Naive thymus-derived CD4-positive, alpha-beta T cell (primary cell): Measurements from ENCODE around the gene TYRO3. TPM values are rescaled to one million over a fixed set of nuclear protein-coding genes. Genes with fewer than 3 reads are reported as not detected.

ENCODE experiments used
- ATAC-seq: fragments of 150-1000 bp; cut with Tn5 transposase; 2 replicates; pipeline ENCODE4 v1.10.0; 2021; ENCODE audit warnings: mild to moderate bottlenecking, moderate library complexity
- CTCF ChIA-PET: fragments of 350-600 bp; sonication (Branson Sonifier 250); formaldehyde crosslinking; loops from one replicate; lab custom pipeline; 2021; ENCODE audit warnings: antibody characterized with exemption; lab: Charles Lee
- POLR2A ChIA-PET: fragments of 350-600 bp; sonication (Branson Sonifier 250); formaldehyde crosslinking; loops from one replicate; lab custom pipeline; 2021; ENCODE audit warnings: antibody characterized with exemption, inconsistent platforms; lab: Charles Lee
- DNase-seq, 9 donors: peaks; one replicate each; pipeline versions ENCODE4 v3.0.0 to v3.0.0-alpha.2; 2020 to 2022; ENCODE audit warnings: mixed read lengths in 1 of 9
- H3K27ac ChIP-seq: one replicate; pipeline ENCODE4 v1.7.0; 2013; ENCODE audit warnings: mild to moderate bottlenecking, low read depth, low read length, moderate library complexity
- H3K27me3 ChIP-seq, 2 donors: one replicate each; pipeline ENCODE4 v1.7.0; 2013; ENCODE audit warnings: low read length in 2 of 2, mild to moderate bottlenecking in 2 of 2, moderate library complexity in 2 of 2; ENCODE audit not compliant: control insufficient read depth in 2 of 2, insufficient read depth in 2 of 2
- H3K36me3 ChIP-seq, 3 experiments: 1 replicate in 2 of 3; 2 replicates in 1 of 3; pipeline ENCODE4 v1.7.0; 2013; ENCODE audit warnings: low read length in 3 of 3, mild to moderate bottlenecking in 3 of 3, moderate library complexity in 1 of 3; ENCODE audit not compliant: insufficient read depth in 3 of 3, control insufficient read depth in 2 of 3
- H3K4me1 ChIP-seq, 2 donors: one replicate each; pipeline ENCODE4 v1.7.0; 2013; ENCODE audit warnings: low read length in 2 of 2, mild to moderate bottlenecking in 2 of 2, moderate library complexity in 1 of 2; ENCODE audit not compliant: control insufficient read depth in 2 of 2, insufficient read depth in 2 of 2
- H3K4me3 ChIP-seq: 2 replicates; pipeline ENCODE4 v1.7.0; 2013; ENCODE audit warnings: mild to moderate bottlenecking, low read length
- H3K9me3 ChIP-seq, 3 experiments: 1 replicate in 2 of 3; 2 replicates in 1 of 3; pipeline ENCODE4 v1.7.0; 2013; ENCODE audit warnings: low read length in 3 of 3; ENCODE audit not compliant: control insufficient read depth in 2 of 3
- H3K27ac Mint-ChIP-seq, 9 donors: one replicate each; pipeline ENCODE4 v1.8.0; 2020 to 2022; ENCODE audit warnings: mixed read lengths in 9 of 9, mild to moderate bottlenecking in 8 of 9, moderate library complexity in 5 of 9, inconsistent platforms in 2 of 9
- H3K27me3 Mint-ChIP-seq, 5 donors: one replicate each; pipeline ENCODE4 v1.8.0; 2021 to 2022; ENCODE audit warnings: mixed read lengths in 5 of 5, mild to moderate bottlenecking in 1 of 5
- H3K36me3 Mint-ChIP-seq, 5 donors: one replicate each; pipeline ENCODE4 v1.8.0; 2020 to 2022; ENCODE audit warnings: mixed read lengths in 5 of 5, mild to moderate bottlenecking in 3 of 5, inconsistent platforms in 1 of 5
- H3K4me1 Mint-ChIP-seq, 7 donors: one replicate each; pipeline ENCODE4 v1.8.0; 2020 to 2022; ENCODE audit warnings: mixed read lengths in 7 of 7, mild to moderate bottlenecking in 3 of 7, inconsistent platforms in 1 of 7
- H3K4me3 Mint-ChIP-seq, 10 donors: one replicate each; pipeline ENCODE4 v1.8.0; 2020 to 2022; ENCODE audit warnings: mild to moderate bottlenecking in 10 of 10, mixed read lengths in 10 of 10, moderate library complexity in 6 of 10, inconsistent platforms in 2 of 10
- H3K9me3 Mint-ChIP-seq, 11 donors: one replicate each; pipeline ENCODE4 v1.8.0; 2020 to 2022; ENCODE audit warnings: mixed read lengths in 11 of 11, mild to moderate bottlenecking in 4 of 11, inconsistent platforms in 1 of 11, moderate library complexity in 1 of 11
- intact Hi-C, 2 donors: fragments of 100-400 bp; cut with micrococcal nuclease; formaldehyde crosslinking; loops; one replicate each; pipeline ENCODE4 v1.15.1; 2023
- polyA plus RNA-seq, 2 donors: library from polyadenylated mRNA; unstranded; fragments of 300-500 nt; fragmentation: Illumina TruSeq; gene quantifications; one replicate each; pipeline ENCODE4 v1.2.3, GENCODE V29; 2021
- total RNA-seq, 6 experiments: library from RNA in 5 of 6; stranded (reverse) in 5 of 6; gene quantifications; 1 replicate in 5 of 6; 2 replicates in 1 of 6; pipeline ENCODE4 v1.2.3 and lab custom pipeline; 2021 to 2026

The TYRO3 gene
- 1 to 10 TPM in 1 of 5 experiments, under 1 TPM in 3, not detected in 1; 0.24 to 1.4 (median 0.33) TPM for total RNA-seq
- polyA plus RNA-seq, result not detected
- 1.1 reads per million for total RNA-seq (lab: John Stamatoyannopoulos, UW)

DNA sequence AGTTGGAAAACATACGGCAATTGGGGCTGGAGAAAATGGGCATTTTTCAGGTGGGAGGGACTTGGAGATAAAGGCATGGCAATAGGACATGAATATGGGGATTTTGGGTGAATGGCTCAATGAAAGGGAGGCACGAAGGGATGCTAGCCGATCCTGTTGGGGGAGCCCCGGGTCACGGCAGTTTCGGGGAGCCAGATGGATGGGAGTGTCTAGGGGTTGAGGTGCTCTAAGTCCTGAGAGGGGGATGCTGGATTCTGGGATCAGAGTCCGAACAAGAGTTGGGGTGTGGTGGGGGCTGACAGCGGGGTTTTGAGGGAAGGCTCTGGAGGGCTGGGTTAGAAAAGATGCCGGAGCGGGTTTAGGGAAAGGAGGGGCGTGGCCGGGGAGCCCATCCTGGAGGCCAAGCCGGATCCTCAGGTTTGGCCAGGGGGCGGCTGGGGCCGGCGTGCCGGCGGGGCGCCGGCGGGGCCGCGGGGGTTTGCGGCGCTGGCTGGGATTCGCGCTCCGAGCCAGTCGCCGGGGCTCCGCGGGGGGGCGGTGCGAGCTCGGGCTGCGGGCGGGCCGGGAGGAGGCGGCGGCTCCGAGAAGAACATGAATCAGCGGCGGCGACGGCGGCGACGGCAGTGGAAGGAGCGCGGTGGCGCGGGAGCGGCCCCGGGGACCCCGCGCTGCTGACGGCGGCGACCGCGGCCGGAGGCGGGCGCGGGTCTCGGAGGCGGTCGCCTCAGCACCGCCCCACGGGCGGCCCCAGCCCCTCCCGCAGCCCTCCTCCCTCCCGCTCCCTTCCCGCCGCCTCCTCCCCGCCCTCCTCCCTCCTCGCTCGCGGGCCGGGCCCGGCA is at the start of gene TYRO3:
Gene TYRO3, plus strand, starts transcription at position 813 of the 839 bp plus-strand sequence. CDS start 46 bp downstream, outside the sequence.
- POLR2A ChIA-PET, result interaction anchor here (1.3 to 1.7 kb wide), 2 partner anchors 14 to 101 kb away, joined by 4 to 10 read pairs; partner anchors contain the start of genes MGA and RPAP1
- Mint-ChIP-seq H3K4me3 (peak within 1 kb of the TSS; percentile 86 to 93 (median 89)), H3K27ac (peak within 1 kb of the TSS; percentile 53 to 95 (median 79)), H3K4me1 (peaks cover 14 to 24% (median 20%) of the 10 kb centered on the region in 7 donors), H3K27me3 (peaks cover 0 to 55% (median 19%) of the 10 kb centered on the region in 5 donors), H3K36me3 (peaks cover 0 to 1% (median 0%) of the 10 kb centered on the region in 5 donors), H3K9me3 (no peaks in the 10 kb centered on the region)
- H3K9me3 ChIP-seq, result no peaks in the 10 kb centered on the region
- intact Hi-C loops, result loop anchor here (1.0 to 10.0 kb wide), 11 partner anchors 14 to 499 kb away; partner anchors contain the start of genes RPAP1 (in 2 of the 2), ITPKA (in 1 of the 2), JMJD7 (in 1 of the 2) and MAPKBP1 (in 1 of the 2)
- peak within 1 kb of the TSS; percentile 35 for H3K4me3 ChIP-seq
- CTCF ChIA-PET, result interaction anchor here (0.6 to 1.8 kb wide), 8 partner anchors 10 to 525 kb away, joined by 3 to 9 read pairs (median 4); partner anchors contain the start of gene MAPKBP1
- ATAC-seq, result peak; percentile 69
- no peak within 1 kb of the TSS for H3K27ac ChIP-seq
- peaks cover 3 to 6% of the 10 kb centered on the region in 2 donors for H3K27me3 ChIP-seq
- DNase-seq, result peak; percentile 44 to 81 (median 55)
- peaks cover 15 to 19% of the 10 kb centered on the region in 2 donors for H3K4me1 ChIP-seq
- no peaks in the 10 kb centered on the region for H3K36me3 ChIP-seq

GRCh38 chr15:41510728-41511127 is 48.3 kb upstream of the TYRO3 start:
- ATAC-seq (no peak), DNase-seq (no peak)
- CTCF ChIA-PET, result no interaction called here
- intact Hi-C loops, result no loop called here
- Histone ChIP-seq H3K9me3 (no peaks in the 10 kb centered on the region), H3K36me3 (no peaks in the 10 kb centered on the region), H3K4me3 (no peak overlapping the region), H3K27ac (no peak overlapping the region), H3K4me1 (peaks cover 9 to 22% of the 10 kb centered on the region in 2 donors), H3K27me3 (peaks cover 8 to 18% of the 10 kb centered on the region in 2 donors)
- H3K27ac Mint-ChIP-seq, result no peak overlapping the region
- peaks cover 16 to 26% (median 24%) of the 10 kb centered on the region in 7 donors for H3K4me1 Mint-ChIP-seq
- peaks cover 15 to 57% (median 17%) of the 10 kb centered on the region in 5 donors for H3K27me3 Mint-ChIP-seq
- H3K9me3 Mint-ChIP-seq, result no peaks in the 10 kb centered on the region
- peak overlapping the region in 3 of 10 donors; percentile 17 to 50 (median 39) for H3K4me3 Mint-ChIP-seq
- peaks cover 0 to 2% (median 0%) of the 10 kb centered on the region in 5 donors for H3K36me3 Mint-ChIP-seq
- POLR2A ChIA-PET, result interaction anchor here (1.0 kb wide), 1 partner anchor 33 kb away, joined by 3 read pairs; the partner anchor contains the start of gene RPAP1

- no peak for ATAC-seq
- ChIA-PET POLR2A (no interaction called here), CTCF (no interaction called here)
- H3K4me1 ChIP-seq, result peaks cover 9 to 22% of the 10 kb centered on the region in 2 donors
- H3K4me3 ChIP-seq, result no peak overlapping the region
- intact Hi-C loops, result no loop called here
- Mint-ChIP-seq H3K27me3 (peaks cover 15 to 57% (median 17%) of the 10 kb centered on the region in 5 donors), H3K4me3 (peak overlapping the region in 2 of 10 donors; percentile 75 to 84), H3K9me3 (no peaks in the 10 kb centered on the region), H3K36me3 (peaks cover 0 to 4% (median 0%) of the 10 kb centered on the region in 5 donors), H3K4me1 (peaks cover 16 to 26% (median 24%) of the 10 kb centered on the region in 7 donors), H3K27ac (no peak overlapping the region)
- no peak overlapping the region for H3K27ac ChIP-seq
- no peak for DNase-seq
- no peaks in the 10 kb centered on the region for H3K36me3 ChIP-seq
- H3K27me3 ChIP-seq, result peaks cover 8 to 18% of the 10 kb centered on the region in 2 donors
- no peaks in the 10 kb centered on the region for H3K9me3 ChIP-seq
Observed at GRCh38 chr15:41511331-41511898, 47.6 kb upstream of the TYRO3 start.

DNA sequence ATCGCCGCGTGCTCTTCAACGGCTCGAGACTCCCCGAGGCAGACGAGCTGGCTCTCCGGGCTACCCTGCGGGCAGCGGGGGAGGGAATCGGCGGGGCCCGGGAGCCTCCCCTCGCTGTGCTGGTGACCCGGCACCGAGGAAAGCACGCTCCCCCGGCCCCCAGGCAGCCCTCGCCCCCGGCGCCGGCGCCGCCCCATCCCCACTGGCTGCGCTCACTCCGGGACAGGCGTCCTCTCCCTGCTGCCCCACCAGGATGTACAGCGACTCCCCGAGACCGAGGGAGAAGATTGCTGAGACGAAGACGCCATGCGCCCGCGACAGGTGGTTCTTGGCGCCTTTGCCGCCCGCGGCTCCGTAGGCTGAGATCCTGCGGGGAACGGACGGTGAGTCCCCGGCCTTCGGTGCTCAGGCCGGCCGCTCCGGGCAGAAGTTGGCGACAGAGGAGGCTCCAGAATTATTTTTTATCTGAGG is 47.1 kb upstream of the TYRO3 start:
- H3K4me3 Mint-ChIP-seq, result peak overlapping the region; percentile 68 to 84 (median 76)
- H3K9me3 Mint-ChIP-seq, result no peaks in the 10 kb centered on the region
- peaks cover 15 to 53% (median 17%) of the 10 kb centered on the region in 5 donors for H3K27me3 Mint-ChIP-seq
- H3K9me3 ChIP-seq, result no peaks in the 10 kb centered on the region
- H3K27me3 ChIP-seq, result peaks cover 8 to 18% of the 10 kb centered on the region in 2 donors
- H3K36me3 ChIP-seq, result no peaks in the 10 kb centered on the region
- H3K36me3 Mint-ChIP-seq, result peaks cover 0 to 5% (median 0%) of the 10 kb centered on the region in 5 donors
- peaks cover 9 to 22% of the 10 kb centered on the region in 2 donors for H3K4me1 ChIP-seq
- ChIA-PET CTCF (no interaction called here), POLR2A (no interaction called here)
- H3K27ac ChIP-seq, result no peak overlapping the region
- H3K4me3 ChIP-seq, result peak overlapping the region; percentile 56
- ATAC-seq, result peak; percentile 19
- intact Hi-C loops, result loop anchor here in 1 of 2 donors (1.0 to 2.0 kb wide), 2 partner anchors 10 to 17 kb away; no protein-coding TSS in a partner anchor
- DNase-seq, result no peak
- H3K27ac Mint-ChIP-seq, result no peak overlapping the region
- H3K4me1 Mint-ChIP-seq, result peaks cover 16 to 26% (median 24%) of the 10 kb centered on the region in 7 donors

GRCh38 chr15:41512512-41512939 is 46.5 kb upstream of the TYRO3 start:
- Mint-ChIP-seq H3K27ac (no peak overlapping the region), H3K4me1 (peaks cover 16 to 26% (median 24%) of the 10 kb centered on the region in 7 donors), H3K9me3 (no peaks in the 10 kb centered on the region), H3K36me3 (peaks cover 0 to 8% (median 0%) of the 10 kb centered on the region in 5 donors), H3K27me3 (peaks cover 15 to 52% (median 17%) of the 10 kb centered on the region in 5 donors), H3K4me3 (peak overlapping the region; percentile 48 to 84 (median 76))
- Histone ChIP-seq H3K9me3 (no peaks in the 10 kb centered on the region), H3K4me1 (peaks cover 9 to 22% of the 10 kb centered on the region in 2 donors), H3K4me3 (peak overlapping the region; percentile 56), H3K36me3 (peaks cover 0 to 4% (median 0%) of the 10 kb centered on the region in 3 experiments), H3K27ac (no peak overlapping the region), H3K27me3 (peaks cover 8 to 18% of the 10 kb centered on the region in 2 donors)
- ATAC-seq (peak; percentile 17), DNase-seq (no peak)
- POLR2A ChIA-PET, result no interaction called here
- CTCF ChIA-PET, result no interaction called here
- intact Hi-C loops, result loop anchor here in 1 of 2 donors (1.0 to 2.0 kb wide), 2 partner anchors 10 to 18 kb away; no protein-coding TSS in a partner anchor
